OCI-LY7 (cell line): Measurements from ENCODE around the gene LIFR. TPM values are rescaled to one million over a fixed set of nuclear protein-coding genes. Genes with fewer than 3 reads are reported as not detected.

ENCODE experiments used
- BruUV-seq: library from RNA; stranded (reverse); fragments of 400-500 nt; replicated peaks from 2 replicates; lab custom pipeline; 2021; lab: Mats Ljungman, UMichigan
- CTCF ChIA-PET: fragments of 300-600 bp; sonication (Branson Sonifier 250); formaldehyde crosslinking; loops from one replicate; lab custom pipeline; 2022; ENCODE audit warnings: antibody characterized with exemption; ENCODE audit not compliant: unreplicated experiment; lab: Charles Lee
- POLR2A ChIA-PET: fragments of 300-600 bp; sonication (Branson Sonifier 250); formaldehyde crosslinking; loops from one replicate; lab custom pipeline; 2022; ENCODE audit warnings: antibody characterized with exemption; lab: Charles Lee
- DNase-seq: peaks from one replicate; pipeline ENCODE4 v3.0.0-alpha.2; 2015; ENCODE audit warnings: low spot score
- H2AFZ ChIP-seq: fragments of 200-600 bp; sonication (generic), shearing (Covaris generic); 2 replicates; pipeline ENCODE4 v1.6.1; 2014; ENCODE audit warnings: mild to moderate bottlenecking, antibody characterized with exemption, low read length, moderate library complexity
- H3K27ac ChIP-seq: fragments of 200-600 bp; sonication (generic); 2 replicates; pipeline ENCODE4 v1.5.1; 2014; ENCODE audit warnings: mixed run types, low read depth, mild to moderate bottlenecking, moderate library complexity, low read length, inconsistent platforms; ENCODE audit not compliant: poor library complexity, severe bottlenecking
- H3K36me3 ChIP-seq: fragments of 200-600 bp; sonication (generic); 2 replicates; pipeline ENCODE4 v1.6.1; 2014; ENCODE audit warnings: mild to moderate bottlenecking, antibody characterized with exemption, low read length, moderate library complexity, mixed read lengths; ENCODE audit not compliant: insufficient read depth
- H3K4me1 ChIP-seq: fragments of 200-600 bp; sonication (generic); 2 replicates; pipeline ENCODE4 v1.5.1; 2014; ENCODE audit warnings: mild to moderate bottlenecking, low read length; ENCODE audit not compliant: insufficient read depth, poor library complexity, severe bottlenecking
- H3K4me2 ChIP-seq: fragments of 200-600 bp; sonication (generic); 2 replicates; pipeline ENCODE4 v1.6.1; 2014; ENCODE audit warnings: mild to moderate bottlenecking, low read length
- H3K4me3 ChIP-seq: fragments of 200-600 bp; sonication (generic); 2 replicates; pipeline ENCODE4 v1.5.1; 2014; ENCODE audit warnings: mild to moderate bottlenecking, low read depth, low read length; ENCODE audit not compliant: poor library complexity, severe bottlenecking
- H3K79me2 ChIP-seq: fragments of 200-600 bp; sonication (generic); 2 replicates; pipeline ENCODE4 v1.6.1; 2016; ENCODE audit warnings: low read depth, mild to moderate bottlenecking, low read length, moderate library complexity, mixed read lengths; ENCODE audit not compliant: insufficient read depth
- H3K9me2 ChIP-seq: fragments of 200-600 bp; sonication (generic); 2 replicates; pipeline ENCODE4 v1.6.1; 2016; ENCODE audit warnings: mild to moderate bottlenecking, low read length, mixed read lengths; ENCODE audit not compliant: insufficient read depth
- H3K9me3 ChIP-seq: fragments of 200-600 bp; sonication (generic); 2 replicates; pipeline ENCODE4 v1.6.1; 2014; ENCODE audit warnings: mild to moderate bottlenecking, mixed run types, low read length, mixed read lengths
- H4K20me1 ChIP-seq: fragments of 200-600 bp; sonication (generic); 2 replicates; pipeline ENCODE4 v1.6.1; 2014; ENCODE audit warnings: mild to moderate bottlenecking, antibody characterized with exemption, low read length, moderate library complexity, mixed read lengths; ENCODE audit not compliant: insufficient read depth
- CTCF ChIP-seq: fragments of 200-600 bp; sonication (generic); conservative IDR thresholded peaks from 2 replicates; pipeline ENCODE4 v1.5.1; 2014; ENCODE audit warnings: mild to moderate bottlenecking, antibody characterized with exemption, low read length, moderate library complexity, mixed read lengths
- EZH2phosphoT487 ChIP-seq: fragments of 200-600 bp; sonication (generic); IDR thresholded peaks from 2 replicates; pipeline ENCODE4 v1.6.1; 2018; ENCODE audit warnings: low read depth, borderline replicate concordance, mild to moderate bottlenecking, mixed run types, antibody characterized with exemption, low read length, moderate library complexity, mixed read lengths
- intact Hi-C: fragments of 100-400 bp; cut with micrococcal nuclease; formaldehyde crosslinking; loops from one replicate; pipeline ENCODE4 v1.10.0; 2022; ENCODE audit not compliant: unreplicated experiment
- total RNA-seq, 2 experiments: library from RNA; depleted of rRNA in 1 of 2; stranded (reverse); fragments of >200 nt in 1 of 2; shearing (Covaris generic) in 1 of 2; gene quantifications; 2 replicates each; pipeline ENCODE4 v1.2.3, GENCODE V29; 2014 to 2022

Gene LIFR
- total RNA-seq, 2 experiments from 2014 or later = not detected

GRCh38 chr5:38540314-38540713, 16.1 kb downstream of the LIFR start:
- H3K36me3 ChIP-seq = no peaks in the 10 kb centered on the region
- ChIA-PET CTCF (no interaction called here), POLR2A (interaction anchor here (0.7 kb wide), 1 partner anchor 717 kb away, joined by 4 read pairs; no protein-coding TSS in a partner anchor)
- BruUV-seq = no TSS peak
- no peak for DNase-seq
- H3K4me3 ChIP-seq = no peak overlapping the region
- intact Hi-C loops = no loop called here
- no peak overlapping the region for H3K27ac ChIP-seq
- no peaks in the 10 kb centered on the region for H3K9me2 ChIP-seq
- H3K79me2 ChIP-seq = no peaks in the 10 kb centered on the region
- no peak overlapping the region for H2AFZ ChIP-seq
- H3K4me2 ChIP-seq = no peak overlapping the region
- no peaks in the 10 kb centered on the region for H3K9me3 ChIP-seq
- no peaks in the 10 kb centered on the region for H4K20me1 ChIP-seq
- H3K4me1 ChIP-seq = no peaks in the 10 kb centered on the region
- no peak for TF ChIP-seq EZH2phosphoT487
- no peak for TF ChIP-seq CTCF

DNA sequence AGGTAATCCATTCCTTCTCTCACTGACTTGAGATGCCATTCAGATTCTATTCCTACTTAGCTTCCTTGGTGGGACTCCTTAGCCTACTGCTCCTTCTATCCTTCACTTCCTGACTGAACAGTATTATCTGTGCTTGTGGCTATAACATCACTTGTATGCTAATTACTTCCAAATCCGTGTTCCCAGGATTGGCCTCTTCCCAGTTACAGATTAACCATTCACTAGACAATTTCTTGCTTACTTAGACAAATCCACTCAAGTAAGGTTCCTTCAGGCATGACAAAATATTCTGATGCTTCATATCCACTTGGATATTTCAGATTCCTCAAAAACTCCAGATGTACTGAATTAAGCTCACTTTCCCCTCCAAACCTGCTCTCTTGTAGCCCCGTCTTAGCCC, 18.3 kb downstream of the LIFR start:
- POLR2A ChIA-PET = no interaction called here
- TF ChIP-seq EZH2phosphoT487 = no peak
- no peak for TF ChIP-seq CTCF
- no peaks in the 10 kb centered on the region for H3K9me3 ChIP-seq
- H4K20me1 ChIP-seq = no peaks in the 10 kb centered on the region
- H3K9me2 ChIP-seq = no peaks in the 10 kb centered on the region
- H2AFZ ChIP-seq = no peak overlapping the region
- BruUV-seq = no TSS peak
- no peaks in the 10 kb centered on the region for H3K36me3 ChIP-seq
- no peak for DNase-seq
- H3K4me2 ChIP-seq = no peak overlapping the region
- H3K27ac ChIP-seq = no peak overlapping the region
- intact Hi-C loops = no loop called here
- H3K4me1 ChIP-seq = no peaks in the 10 kb centered on the region
- H3K79me2 ChIP-seq = no peaks in the 10 kb centered on the region
- CTCF ChIA-PET = no interaction called here
- no peak overlapping the region for H3K4me3 ChIP-seq

DNA sequence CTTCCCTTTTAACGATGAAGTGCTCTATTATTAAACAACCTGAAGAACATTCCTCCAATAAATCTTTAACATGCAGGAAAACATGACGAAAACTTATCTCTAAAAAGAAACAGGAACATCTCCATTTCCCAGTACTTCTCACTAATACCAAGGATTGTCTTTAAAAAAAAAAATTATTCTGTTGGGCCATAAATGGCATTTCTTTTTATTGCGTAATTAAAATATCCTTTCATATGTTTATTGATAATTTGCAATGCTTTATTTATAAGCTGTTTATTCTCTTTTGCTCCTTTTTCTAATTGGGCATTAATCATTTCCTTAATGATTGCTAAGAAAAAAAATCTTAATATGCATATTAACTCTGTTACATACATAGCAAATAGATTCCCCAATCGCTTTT, 18.9 kb downstream of the LIFR start:
- Histone ChIP-seq H3K4me3 (no peak overlapping the region), H3K36me3 (no peaks in the 10 kb centered on the region), H3K79me2 (no peaks in the 10 kb centered on the region), H2AFZ (no peak overlapping the region), H3K4me1 (no peaks in the 10 kb centered on the region), H3K27ac (no peak overlapping the region), H4K20me1 (no peaks in the 10 kb centered on the region), H3K4me2 (no peak overlapping the region), H3K9me2 (no peaks in the 10 kb centered on the region), H3K9me3 (no peaks in the 10 kb centered on the region)
- POLR2A ChIA-PET = no interaction called here
- TF ChIP-seq EZH2phosphoT487 (no peak), CTCF (no peak)
- intact Hi-C loops = no loop called here
- CTCF ChIA-PET = no interaction called here
- DNase-seq = no peak
- no TSS peak for BruUV-seq
